Liver (tissue), 9 donors: Measurements from ENCODE around the gene GREB1L. TPM values are rescaled to one million over a fixed set of nuclear protein-coding genes. Genes with fewer than 3 reads are reported as not detected.

Experiments
- DNase-seq: peaks from one replicate; pipeline ENCODE4 v3.0.0-alpha.2; 2017; ENCODE audit warnings: low spot score
- H3K27ac ChIP-seq, 2 donors: one replicate each; pipeline ENCODE4 v1.7.0; 2013; ENCODE audit warnings: inconsistent platforms in 2 of 2, low read length in 2 of 2, control low read depth in 1 of 2, low read depth in 1 of 2, mild to moderate bottlenecking in 1 of 2
- H3K27me3 ChIP-seq, 4 donors: one replicate each; pipeline versions ENCODE4 v1.6.1 to v1.7.0; 2013; ENCODE audit warnings: low read length in 3 of 4, inconsistent platforms in 1 of 4, mild to moderate bottlenecking in 1 of 4, moderate library complexity in 1 of 4; ENCODE audit not compliant: control insufficient read depth in 4 of 4, insufficient read depth in 4 of 4
- H3K36me3 ChIP-seq, 4 donors: one replicate each; pipeline versions ENCODE4 v1.6.1 to v1.7.0; 2013; ENCODE audit warnings: low read length in 3 of 4, mild to moderate bottlenecking in 3 of 4, low read depth in 1 of 4, moderate library complexity in 1 of 4; ENCODE audit not compliant: control insufficient read depth in 4 of 4, insufficient read depth in 3 of 4
- H3K4me1 ChIP-seq, 4 donors: one replicate each; pipeline versions ENCODE4 v1.6.1 to v1.7.0; 2013; ENCODE audit warnings: low read length in 3 of 4, mild to moderate bottlenecking in 3 of 4, moderate library complexity in 1 of 4; ENCODE audit not compliant: control insufficient read depth in 4 of 4, insufficient read depth in 4 of 4
- H3K4me3 ChIP-seq, 3 donors: one replicate each; pipeline versions ENCODE4 v1.6.1 to v1.7.0; 2013; ENCODE audit warnings: low read length in 3 of 3, control low read depth in 1 of 3, low read depth in 1 of 3, mild to moderate bottlenecking in 1 of 3
- H3K9ac ChIP-seq, 2 donors: one replicate each; pipeline ENCODE4 v1.7.0; 2013; ENCODE audit warnings: low read length in 2 of 2, mild to moderate bottlenecking in 2 of 2, moderate library complexity in 2 of 2, control low read depth in 1 of 2, low read depth in 1 of 2
- H3K9me3 ChIP-seq, 4 donors: one replicate each; pipeline versions ENCODE4 v1.6.1 to v1.7.0; 2013; ENCODE audit warnings: low read length in 3 of 4; ENCODE audit not compliant: control insufficient read depth in 4 of 4
- EGR1 ChIP-seq, 2 donors: IDR thresholded peaks; 2 replicates each; pipeline ENCODE4 v1.6.1; 2016 to 2018; ENCODE audit warnings: antibody characterized with exemption in 2 of 2, low read depth in 2 of 2
- FOXA1 ChIP-seq: IDR thresholded peaks from 2 replicates; pipeline ENCODE4 v1.6.1; 2016; ENCODE audit warnings: antibody characterized with exemption
- FOXA2 ChIP-seq: IDR thresholded peaks from 2 replicates; pipeline ENCODE4 v1.6.1; 2016; ENCODE audit warnings: antibody characterized with exemption
- GABPA ChIP-seq, 2 donors: IDR thresholded peaks in 1 of 2; conservative IDR thresholded peaks in 1 of 2; 2 replicates each; pipeline ENCODE4 v1.6.1; 2016; ENCODE audit warnings: antibody characterized with exemption in 2 of 2, mild to moderate bottlenecking in 1 of 2, moderate library complexity in 1 of 2
- HNF4A ChIP-seq, 2 donors: conservative IDR thresholded peaks; 2 replicates each; pipeline ENCODE4 v1.6.1; 2016; ENCODE audit warnings: antibody characterized with exemption in 2 of 2, mild to moderate bottlenecking in 2 of 2
- HNF4G ChIP-seq: IDR thresholded peaks from 2 replicates; pipeline ENCODE4 v1.6.1; 2016; ENCODE audit warnings: antibody characterized with exemption
- JUND ChIP-seq, 2 donors: IDR thresholded peaks; 2 replicates each; pipeline ENCODE4 v1.6.1; 2016; ENCODE audit warnings: antibody characterized with exemption in 2 of 2
- MAX ChIP-seq: IDR thresholded peaks from 2 replicates; pipeline ENCODE4 v1.6.1; 2016; ENCODE audit warnings: antibody characterized with exemption
- NR2F2 ChIP-seq: IDR thresholded peaks from 2 replicates; pipeline ENCODE4 v1.6.1; 2016; ENCODE audit warnings: antibody characterized with exemption
- RAD21 ChIP-seq, 2 donors: IDR thresholded peaks; 2 replicates each; pipeline ENCODE4 v1.6.1; 2016; ENCODE audit warnings: antibody characterized with exemption in 2 of 2, mild to moderate bottlenecking in 2 of 2
- REST ChIP-seq: IDR thresholded peaks from 2 replicates; pipeline ENCODE4 v1.6.1; 2016; ENCODE audit warnings: antibody characterized with exemption, mild to moderate bottlenecking
- RXRA ChIP-seq, 2 donors: IDR thresholded peaks; 2 replicates each; pipeline ENCODE4 v1.6.1; 2017 to 2018; ENCODE audit warnings: antibody characterized with exemption in 2 of 2, mild to moderate bottlenecking in 1 of 2
- SP1 ChIP-seq: IDR thresholded peaks from 2 replicates; pipeline ENCODE4 v1.6.1; 2018; ENCODE audit warnings: antibody characterized with exemption, mild to moderate bottlenecking
- TAF1 ChIP-seq: conservative IDR thresholded peaks from 2 replicates; pipeline ENCODE4 v1.6.1; 2016; ENCODE audit warnings: antibody characterized with exemption, mild to moderate bottlenecking
- YY1 ChIP-seq: IDR thresholded peaks from 2 replicates; pipeline ENCODE4 v1.6.1; 2016; ENCODE audit warnings: antibody characterized with exemption, mild to moderate bottlenecking
- WGBS: extraction: QIAGEN DNeasy Blood & Tissue Kit; methylation state at CpG from one replicate; pipeline ENCODE4 v1.1.7; 2013; 5-methylcytosine and 5-hydroxymethylcytosine counted together
- polyA plus RNA-seq, 2 donors: library from polyadenylated mRNA; stranded (reverse) in 1 of 2; unstranded in 1 of 2; fragments of 200-250 nt in 1 of 2; fragments of >200 nt in 1 of 2; fragmentation: Nextera tagmentation in 1 of 2; extraction: Ambion mirVana in 1 of 2; gene quantifications; one replicate each; pipeline versions ENCODE4 v1.2.1 to v1.2.3, GENCODE V29; 2013 to 2015
- total RNA-seq, 2 donors: library from RNA; depleted of rRNA; stranded (reverse); fragments of >200 nt; gene quantifications; one replicate each; pipeline ENCODE4 v1.2.3, GENCODE V29; 2014
- TF ChIP-seq, protein P1 (sequence below): IDR thresholded peaks from 2 replicates; pipeline ENCODE4 v1.6.1; 2016; ENCODE audit warnings: antibody characterized with exemption
- TF ChIP-seq, protein P2 (sequence below): fragments of 150-350 bp; IDR thresholded peaks from 2 replicates; pipeline ENCODE4 v1.5.1; 2017; ENCODE audit warnings: improper control_type of control experiment, low read depth, low read length; ENCODE audit not compliant: missing input control
- TF ChIP-seq, protein P3 (sequence below): IDR thresholded peaks from 2 replicates; pipeline ENCODE4 v1.6.1; 2016; ENCODE audit warnings: antibody characterized with exemption
- donor health status: healthy.
- donor health status: healthy.
- donor health status: healthy.
- donor health status: healthy.
- donor health status: healthy.

The GREB1L gene
- total and polyA plus RNA-seq, 4 donors, result 1.2 to 13.1 (median 3.0) TPM

- Histone ChIP-seq H3K4me3 (no peak overlapping the region), H3K9ac (no peak overlapping the region), H3K36me3 (no peaks in the 10 kb centered on the region), H3K27me3 (no peaks in the 10 kb centered on the region), H3K27ac (no peak overlapping the region), H3K9me3 (no peaks in the 10 kb centered on the region), H3K4me1 (peaks cover 0 to 2% (median 1%) of the 10 kb centered on the region in 4 donors)
- no peak for DNase-seq
- no peak for TF ChIP-seq REST
- no peak for TF ChIP-seq SP1
- TF ChIP-seq MAX, result no peak
- no peak for TF ChIP-seq JUND (IDR thresholded peaks at IDR 0.05)
- TF ChIP-seq HNF4A (conservative IDR thresholded peaks at IDR 0.05), result no peak
- WGBS, result 70% methylated on average over 3 of the region's 3 CpGs
Observed at GRCh38 chr18:21463718-21464117, 221.7 kb downstream of the GREB1L start.

- TF ChIP-seq, protein P1, sequence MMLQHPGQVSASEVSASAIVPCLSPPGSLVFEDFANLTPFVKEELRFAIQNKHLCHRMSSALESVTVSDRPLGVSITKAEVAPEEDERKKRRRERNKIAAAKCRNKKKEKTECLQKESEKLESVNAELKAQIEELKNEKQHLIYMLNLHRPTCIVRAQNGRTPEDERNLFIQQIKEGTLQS, result peak; percentile 57
- peak; percentile 44 for TF ChIP-seq YY1
- TF ChIP-seq MAX, result peak; percentile 29
- TF ChIP-seq SP1, result no peak
- no peak for TF ChIP-seq NR2F2
- no peak for TF ChIP-seq FOXA1
- peak; percentile 34 for TF ChIP-seq REST
- TF ChIP-seq, protein P2, sequence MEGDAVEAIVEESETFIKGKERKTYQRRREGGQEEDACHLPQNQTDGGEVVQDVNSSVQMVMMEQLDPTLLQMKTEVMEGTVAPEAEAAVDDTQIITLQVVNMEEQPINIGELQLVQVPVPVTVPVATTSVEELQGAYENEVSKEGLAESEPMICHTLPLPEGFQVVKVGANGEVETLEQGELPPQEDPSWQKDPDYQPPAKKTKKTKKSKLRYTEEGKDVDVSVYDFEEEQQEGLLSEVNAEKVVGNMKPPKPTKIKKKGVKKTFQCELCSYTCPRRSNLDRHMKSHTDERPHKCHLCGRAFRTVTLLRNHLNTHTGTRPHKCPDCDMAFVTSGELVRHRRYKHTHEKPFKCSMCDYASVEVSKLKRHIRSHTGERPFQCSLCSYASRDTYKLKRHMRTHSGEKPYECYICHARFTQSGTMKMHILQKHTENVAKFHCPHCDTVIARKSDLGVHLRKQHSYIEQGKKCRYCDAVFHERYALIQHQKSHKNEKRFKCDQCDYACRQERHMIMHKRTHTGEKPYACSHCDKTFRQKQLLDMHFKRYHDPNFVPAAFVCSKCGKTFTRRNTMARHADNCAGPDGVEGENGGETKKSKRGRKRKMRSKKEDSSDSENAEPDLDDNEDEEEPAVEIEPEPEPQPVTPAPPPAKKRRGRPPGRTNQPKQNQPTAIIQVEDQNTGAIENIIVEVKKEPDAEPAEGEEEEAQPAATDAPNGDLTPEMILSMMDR, result no peak
- peak in 1 of 2 donors; percentile 46 for TF ChIP-seq JUND (IDR thresholded peaks at IDR 0.05)
- TF ChIP-seq GABPA (IDR thresholded peaks at IDR 0.05 in 1 of 2, conservative IDR thresholded peaks at IDR 0.05 in 1 of 2), result no peak
- TF ChIP-seq HNF4G, result no peak
- TF ChIP-seq, protein P3, sequence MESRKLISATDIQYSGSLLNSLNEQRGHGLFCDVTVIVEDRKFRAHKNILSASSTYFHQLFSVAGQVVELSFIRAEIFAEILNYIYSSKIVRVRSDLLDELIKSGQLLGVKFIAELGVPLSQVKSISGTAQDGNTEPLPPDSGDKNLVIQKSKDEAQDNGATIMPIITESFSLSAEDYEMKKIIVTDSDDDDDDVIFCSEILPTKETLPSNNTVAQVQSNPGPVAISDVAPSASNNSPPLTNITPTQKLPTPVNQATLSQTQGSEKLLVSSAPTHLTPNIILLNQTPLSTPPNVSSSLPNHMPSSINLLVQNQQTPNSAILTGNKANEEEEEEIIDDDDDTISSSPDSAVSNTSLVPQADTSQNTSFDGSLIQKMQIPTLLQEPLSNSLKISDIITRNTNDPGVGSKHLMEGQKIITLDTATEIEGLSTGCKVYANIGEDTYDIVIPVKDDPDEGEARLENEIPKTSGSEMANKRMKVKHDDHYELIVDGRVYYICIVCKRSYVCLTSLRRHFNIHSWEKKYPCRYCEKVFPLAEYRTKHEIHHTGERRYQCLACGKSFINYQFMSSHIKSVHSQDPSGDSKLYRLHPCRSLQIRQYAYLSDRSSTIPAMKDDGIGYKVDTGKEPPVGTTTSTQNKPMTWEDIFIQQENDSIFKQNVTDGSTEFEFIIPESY, result peak; percentile 48
- TF ChIP-seq HNF4A (conservative IDR thresholded peaks at IDR 0.05), result peak; percentile 38 to 65
- TF ChIP-seq EGR1 (IDR thresholded peaks at IDR 0.05; ENCODE audit: low read depth in 2 of 2), result no peak
- peak; percentile 67 to 80 for TF ChIP-seq RXRA (IDR thresholded peaks at IDR 0.05)
- TF ChIP-seq FOXA2, result no peak
- TF ChIP-seq RAD21 (IDR thresholded peaks at IDR 0.05), result no peak
- TF ChIP-seq TAF1, result no peak
- peak overlapping the region in 1 of 2 donors; percentile 16 for H3K27ac ChIP-seq
- H3K4me3 ChIP-seq, result no peak overlapping the region
- WGBS, result 60% methylated on average over 4 of the region's 4 CpGs
- no peak for DNase-seq
- no peaks in the 10 kb centered on the region for H3K9me3 ChIP-seq
- H3K9ac ChIP-seq, result no peak overlapping the region
- peaks cover 0 to 7% (median 6%) of the 10 kb centered on the region in 4 donors for H3K4me1 ChIP-seq
- H3K36me3 ChIP-seq, result no peaks in the 10 kb centered on the region
- no peaks in the 10 kb centered on the region for H3K27me3 ChIP-seq
Observed at GRCh38 chr18:21468514-21469164, 226.6 kb downstream of the GREB1L start.
